Hair follicular keratinocyte (primary cell): Measurements from ENCODE around the gene LGALS3. TPM values are rescaled to one million over a fixed set of nuclear protein-coding genes. Genes with fewer than 3 reads are reported as not detected.

Source experiments
- total RNA-seq: library from RNA; depleted of rRNA; stranded (reverse); fragments of >200 nt; gene quantifications from 2 replicates; pipeline ENCODE4 v1.2.3, GENCODE V29; 2015

The LGALS3 gene
- total RNA-seq, result 196 and 359 TPM in 2 replicates

GRCh38 chr14:55129086-55129427, at the start of gene LGALS3:
Gene LGALS3, plus strand, starts transcription at chr14:55129252. Its CDS starts 8,122 bp downstream, at chr14:55137374.

GRCh38 chr14:55191203-55192053, 62.4 kb downstream of the LGALS3 start, which contains the start of gene DLGAP5:
Gene DLGAP5, minus strand, starts transcription at chr14:55191585. Its CDS starts 2,406 bp downstream, at chr14:55189179.

Other genes starting within 250 kb of the LGALS3 start
- gene GCH1, start 226.4 kb upstream of the LGALS3 start, total RNA-seq, result 13.0 and 15.9 TPM in 2 replicates
- 7.8 and 12.0 TPM in 2 replicates for gene WDHD1, start 102.2 kb upstream of the LGALS3 start, total RNA-seq
- 9.5 and 9.8 TPM in 2 replicates for gene SOCS4, start 102.0 kb upstream of the LGALS3 start, total RNA-seq
- gene MAPK1IP1L, start 77.6 kb upstream of the LGALS3 start, total RNA-seq, result 61.6 and 85.2 TPM in 2 replicates
- gene DLGAP5, start 62.3 kb downstream of the LGALS3 start, total RNA-seq, result 11.9 and 44.8 TPM in 2 replicates
- 9.8 and 17.1 TPM in 2 replicates for gene FBXO34, start 142.2 kb downstream of the LGALS3 start, total RNA-seq